Stimulated activated CD8-positive, alpha-beta memory T cell treated with anti-CD3 and anti-CD28 coated beads, Interleukin-12 subunit alpha, Interleukin-12 subunit beta, amount 100 ng/mL, for 4 hours (primary cell): Measurements from ENCODE around the gene PDLIM4.

ENCODE experiments used
- DNase-seq: peaks from one replicate; pipeline ENCODE4 v3.0.0-alpha.2; 2020; ENCODE audit warnings: low read depth

Gene PDLIM4

DNA sequence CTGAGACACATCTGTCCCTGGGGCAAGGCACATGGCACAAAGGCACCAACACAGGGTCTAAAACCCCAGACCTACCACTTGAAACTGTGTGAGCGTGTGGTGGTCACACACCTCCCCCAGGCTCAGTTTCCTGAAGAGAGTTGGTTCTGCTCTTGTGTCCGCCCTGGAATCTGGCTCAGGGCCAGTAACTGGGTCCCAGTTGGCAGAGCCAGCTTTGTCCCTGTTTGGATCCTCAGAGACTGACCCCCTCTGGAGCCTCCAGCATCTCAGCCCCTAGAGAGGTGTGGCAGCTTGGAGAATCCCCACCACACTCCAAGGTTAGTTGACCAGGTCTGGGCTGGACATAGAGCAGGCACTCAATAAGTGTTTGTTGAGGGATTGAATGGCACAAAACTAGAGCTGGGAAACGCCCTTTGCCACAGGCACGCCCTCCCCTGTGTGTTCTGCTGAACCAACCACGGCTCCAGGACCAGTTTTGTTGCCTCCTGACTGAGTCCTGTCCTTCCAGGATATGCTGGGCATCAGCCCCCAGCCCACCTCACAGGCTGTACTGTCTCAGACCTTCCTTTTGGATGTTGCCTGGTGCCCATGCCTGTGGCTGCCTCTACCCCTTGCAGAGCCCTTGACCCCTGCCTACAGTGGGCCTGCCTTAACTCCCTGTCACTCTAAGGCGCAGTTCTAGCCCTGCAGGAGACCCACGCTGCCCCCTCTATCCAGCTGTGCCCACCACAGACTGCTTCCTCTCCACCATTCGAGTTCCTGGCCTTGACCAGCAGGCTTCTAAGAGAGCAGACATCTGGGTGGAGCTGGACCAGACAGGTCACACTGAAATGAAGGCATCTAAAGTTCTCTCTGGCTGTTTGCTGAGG is 3.8 kb upstream of the PDLIM4 start:
- DNase-seq: no peak

- no peak for DNase-seq
Measured at GRCh38 chr5:132254321-132254977, 3.0 kb upstream of the PDLIM4 start.

GRCh38 chr5:132256086-132256782 is 1.3 kb upstream of the PDLIM4 start:
- DNase-seq: no peak

GRCh38 chr5:132256783-132257130 is 739 bp upstream of the PDLIM4 start:
- no peak for DNase-seq

DNA sequence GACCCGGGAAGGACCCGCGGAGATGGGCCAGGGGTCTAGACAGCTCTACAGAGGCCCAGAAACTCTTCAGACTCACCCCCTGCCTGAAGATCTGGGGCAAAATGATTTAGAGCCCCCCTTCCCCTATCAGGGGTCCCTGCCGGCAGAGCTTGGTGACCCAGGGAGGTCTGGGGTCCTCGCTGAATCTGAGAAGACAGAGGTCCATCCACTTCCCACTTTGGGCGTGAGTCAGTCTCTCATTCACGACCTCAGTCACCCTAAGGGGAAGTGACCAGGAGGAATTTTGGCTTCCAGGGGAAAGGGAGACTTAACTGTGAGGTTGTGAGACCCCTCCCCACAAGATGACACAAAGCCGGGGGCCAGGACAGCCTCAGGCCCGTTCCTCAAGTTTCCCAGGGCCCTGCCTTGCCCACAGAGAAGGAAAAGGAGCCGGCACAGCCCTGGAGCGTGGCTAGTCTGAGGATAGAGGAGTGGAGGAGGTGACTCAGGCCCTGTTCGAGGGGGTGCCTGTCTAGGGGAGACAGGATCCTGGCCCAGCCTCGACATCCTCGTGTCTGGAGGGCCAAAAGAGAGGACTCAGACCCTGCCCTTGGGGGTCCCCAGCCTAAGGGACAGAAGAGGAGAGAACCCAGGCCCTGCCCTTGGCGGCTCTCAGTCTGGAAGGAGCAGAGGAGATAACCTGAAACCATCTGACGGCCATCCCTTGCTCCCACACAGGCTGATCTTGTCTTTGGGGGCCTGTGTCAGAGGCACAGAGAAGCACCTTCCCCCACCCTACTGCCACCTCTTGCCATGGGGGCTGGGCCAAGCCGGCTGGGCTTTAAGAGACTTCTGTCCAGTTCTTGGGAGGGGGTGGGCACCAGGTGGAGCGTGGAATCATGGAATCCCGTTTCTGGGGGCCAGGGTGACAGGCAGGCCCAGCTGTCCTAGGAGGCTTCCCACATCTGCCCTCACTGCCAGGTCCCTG is 889 bp downstream of the PDLIM4 start:
- DNase-seq: no peak

DNA sequence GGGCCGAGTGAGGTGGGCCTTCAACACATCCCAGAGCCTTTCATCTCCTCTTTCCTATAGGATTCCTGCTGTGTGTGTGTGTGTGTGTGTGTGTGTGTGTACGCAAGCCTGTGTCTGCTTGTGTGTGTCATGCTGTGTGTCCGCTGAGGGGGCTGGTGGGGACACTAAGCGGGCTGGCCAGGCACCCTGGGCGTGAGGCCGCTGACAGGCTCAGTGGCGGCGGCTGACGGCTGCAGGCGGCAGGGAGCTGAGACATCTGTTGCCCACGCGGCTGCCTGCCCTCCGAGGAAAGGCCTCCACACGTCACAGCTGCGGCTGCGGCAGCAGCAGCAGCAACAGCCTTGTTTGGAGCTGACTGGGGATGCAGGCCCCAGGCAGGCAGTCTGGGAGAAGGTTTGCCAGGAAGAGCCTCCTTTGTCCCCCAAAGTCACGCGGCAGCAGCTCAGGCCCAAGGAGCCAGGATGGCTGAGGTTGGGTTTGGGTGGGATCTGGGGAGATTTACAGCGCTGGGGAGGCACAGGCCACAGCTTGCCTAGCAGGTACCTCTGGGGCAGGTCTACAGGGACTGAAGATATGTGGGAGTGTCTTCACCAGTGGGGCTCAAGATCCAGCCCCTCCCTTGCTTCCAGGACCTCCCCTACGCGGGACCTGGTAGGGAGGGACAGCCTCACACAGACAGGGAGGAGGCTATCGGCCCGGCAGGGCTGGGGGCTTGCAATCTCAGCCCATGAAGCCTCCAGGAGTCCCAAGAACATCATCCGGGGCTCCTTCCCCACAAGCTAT is 1.8 kb downstream of the PDLIM4 start:
- no peak for DNase-seq

- no peak for DNase-seq
Measured at GRCh38 chr5:132260051-132260450, 2.6 kb downstream of the PDLIM4 start.

- DNase-seq: peak; percentile 30
Measured at GRCh38 chr5:132260714-132261551, 3.4 kb downstream of the PDLIM4 start.

GRCh38 chr5:132261881-132262845 is 4.7 kb downstream of the PDLIM4 start:
- DNase-seq: no peak

DNA sequence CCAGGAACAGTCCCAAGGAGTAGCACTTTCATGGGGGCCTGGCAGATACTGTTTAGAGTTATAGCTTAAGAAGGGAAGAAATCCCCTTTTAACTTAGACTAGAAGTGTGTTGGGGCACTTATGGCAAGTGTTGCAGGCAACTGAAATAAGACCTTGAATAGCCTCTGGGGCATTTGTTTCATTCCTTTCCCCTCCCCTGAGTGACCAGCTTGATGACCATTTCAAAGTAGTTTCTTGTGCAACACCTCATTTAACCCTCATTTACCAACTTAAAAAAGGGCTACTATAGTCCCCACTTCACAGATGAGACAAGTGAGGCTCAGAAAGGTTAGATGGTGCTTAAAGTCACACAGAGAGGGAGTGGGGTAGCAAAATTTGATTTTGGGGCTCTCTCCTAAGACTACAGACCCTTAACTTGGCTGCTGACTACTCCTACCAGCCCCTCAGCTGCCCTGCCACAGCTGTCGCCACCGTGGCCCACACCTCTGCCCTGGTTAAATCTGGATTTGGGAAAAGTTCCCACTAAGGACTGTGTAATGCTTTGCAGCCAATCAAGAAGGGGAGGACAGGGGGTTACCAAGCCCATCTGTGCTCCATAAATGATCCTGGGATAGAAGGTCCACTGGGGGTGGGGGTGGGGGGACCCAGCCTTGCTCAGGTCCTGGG is 5.5 kb downstream of the PDLIM4 start:
- no peak for DNase-seq

DNA sequence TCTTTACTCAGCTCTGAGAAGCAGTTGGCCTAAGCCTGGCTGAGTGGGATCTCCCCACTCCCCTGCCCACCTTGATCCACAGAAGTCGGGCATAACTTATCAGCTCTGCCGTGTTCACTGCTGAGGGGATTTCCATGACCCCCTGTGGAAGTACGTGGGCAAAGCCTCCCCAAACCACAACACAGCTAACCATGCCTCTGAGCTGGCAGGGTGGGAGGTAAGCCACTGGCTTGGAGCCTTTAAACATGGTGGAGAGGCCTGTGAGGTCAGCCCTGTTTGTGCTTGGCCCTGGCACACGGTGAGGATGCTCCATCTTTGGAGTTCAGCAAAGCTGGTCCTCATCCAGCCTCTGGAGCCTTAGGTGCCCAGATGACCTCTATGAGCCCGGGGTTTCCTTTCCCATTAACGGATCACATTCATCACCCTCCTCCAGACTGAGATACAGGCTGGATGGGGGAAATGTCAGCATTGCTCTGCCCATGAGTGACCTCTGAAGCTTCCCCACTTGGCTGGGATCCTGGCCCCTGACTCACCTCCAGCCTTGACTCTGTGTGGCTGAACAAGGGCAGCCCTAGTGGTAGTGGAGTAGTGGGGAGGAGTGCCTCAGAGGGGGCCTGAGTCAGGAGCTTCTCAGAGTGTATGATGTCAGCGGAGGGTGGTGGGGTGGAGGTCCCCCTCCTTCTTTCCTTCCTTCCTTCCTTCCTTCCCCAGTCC is 6.2 kb downstream of the PDLIM4 start:
- no peak for DNase-seq

DNA sequence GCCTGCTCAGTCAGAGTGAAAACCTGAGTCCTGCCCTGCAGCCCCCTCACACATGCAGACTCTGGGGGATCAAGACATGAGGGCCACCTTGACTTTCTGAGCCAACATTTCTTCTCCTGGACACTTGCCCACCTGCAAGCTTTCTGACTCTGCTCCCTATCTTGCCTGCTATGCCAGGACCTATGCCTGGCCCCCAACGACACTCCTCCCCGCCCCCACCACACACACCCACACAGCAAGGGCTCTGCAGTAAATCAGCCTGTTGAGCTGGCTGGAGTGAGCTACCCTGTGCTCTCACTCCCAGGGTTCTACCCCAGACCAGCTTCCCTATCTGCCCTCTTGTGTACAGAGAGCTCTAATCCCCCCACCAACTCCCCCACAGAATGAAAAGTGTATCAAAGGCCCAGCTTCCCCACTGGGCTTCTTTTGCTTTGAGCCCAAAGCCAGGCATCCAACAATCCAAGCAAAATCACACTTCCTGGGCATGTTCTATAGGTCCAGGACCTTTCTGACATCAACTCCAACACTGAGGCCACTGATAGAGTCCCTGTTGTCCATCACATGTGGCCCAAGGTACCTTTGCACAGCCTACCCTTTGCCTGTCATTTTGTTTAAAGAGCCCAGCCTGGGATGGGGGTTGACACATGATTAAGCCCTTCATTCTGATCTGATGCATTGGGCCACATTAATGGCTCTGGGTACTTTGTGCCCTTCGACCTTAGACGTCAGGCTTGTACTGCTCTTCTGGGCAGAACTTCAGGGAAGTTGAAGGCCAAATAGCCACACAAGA is 7.2 kb downstream of the PDLIM4 start:
- no peak for DNase-seq

- DNase-seq: no peak
Measured at GRCh38 chr5:132265336-132266030, 8.0 kb downstream of the PDLIM4 start.

DNA sequence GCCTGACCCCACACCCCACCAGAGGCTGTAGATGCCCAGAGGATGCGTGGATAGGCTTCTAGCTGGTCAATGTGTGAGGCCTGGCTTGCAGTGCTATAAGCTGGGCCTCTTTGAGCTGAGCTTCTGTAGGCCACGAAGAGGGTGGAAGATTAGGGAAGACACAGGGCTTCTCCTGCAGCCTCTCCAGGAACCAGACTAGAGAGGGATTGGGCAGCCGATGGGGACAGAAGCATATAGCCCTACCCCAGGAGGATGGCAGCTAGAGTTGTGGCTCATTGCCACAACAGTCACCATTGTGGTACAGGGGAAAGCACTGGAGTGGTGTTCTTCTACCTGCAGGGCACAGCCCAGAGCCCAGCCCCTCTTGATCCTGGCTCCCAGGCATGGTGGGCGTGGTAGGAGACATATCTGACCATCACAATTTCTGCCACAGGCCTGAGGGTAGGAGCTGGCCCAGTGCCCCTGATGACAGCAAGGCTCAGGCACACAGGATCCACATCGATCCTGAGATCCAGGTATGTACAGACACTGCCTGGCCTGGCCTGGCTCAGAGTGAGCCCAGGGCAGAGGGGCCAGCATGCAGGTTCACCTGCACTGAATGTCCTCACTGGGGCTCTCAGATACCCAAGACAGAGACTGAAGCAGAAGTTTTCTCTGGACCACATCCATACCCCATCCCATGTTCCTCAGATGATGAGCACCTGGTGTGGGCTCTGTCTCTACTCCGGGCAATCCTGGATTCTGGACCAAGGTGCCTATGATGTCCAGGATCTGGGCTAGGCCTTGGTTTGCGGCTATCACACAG is 8.7 kb downstream of the PDLIM4 start:
- no peak for DNase-seq

DNA sequence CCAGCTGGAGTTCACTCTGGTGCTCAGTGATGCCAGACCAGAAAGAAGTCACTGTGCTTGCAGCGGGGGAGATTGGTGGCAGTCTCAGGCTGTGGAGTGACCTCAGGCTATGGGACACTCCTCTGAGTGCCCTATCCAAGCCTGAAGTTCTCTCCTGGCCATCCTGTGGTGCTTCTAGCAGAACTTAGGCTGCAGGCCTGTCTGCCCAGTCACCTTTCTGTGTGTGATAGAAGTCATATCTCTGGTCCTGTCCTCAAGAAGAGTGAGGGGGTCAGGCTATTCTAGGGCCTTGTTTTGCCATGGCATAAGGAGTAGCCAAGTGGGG is 9.3 kb downstream of the PDLIM4 start:
- DNase-seq: no peak
